HG03139 (cell line): ENCODE measurements around the gene NELL2.
A peak's percentile ranks its signal among the peaks of the same experiment; 100 is the strongest.
"Not testable (repeated sequence)": the region's sequence is repeated elsewhere in the genome, so short reads cannot be mapped to it uniquely, and the experiment has no call there.

Experiments
- ATAC-seq: cut with Tn5 transposase; IDR thresholded peaks from one replicate; pipeline ENCODE4 v1.9.1; 2021; ENCODE audit not compliant: unreplicated experiment

The NELL2 gene

GRCh38 chr12:44847888-44848702 lies 28.0 kb downstream of the NELL2 start:
- ATAC-seq: peak; percentile 68

- ATAC-seq: peak; percentile 19
Observed at GRCh38 chr12:44847403-44847802, 28.7 kb downstream of the NELL2 start.

GRCh38 chr12:44846826-44847225 lies 29.3 kb downstream of the NELL2 start:
- ATAC-seq: no peak

- ATAC-seq: no peak
Observed at GRCh38 chr12:44842669-44843068, 33.4 kb downstream of the NELL2 start.

- no peak for ATAC-seq
Observed at GRCh38 chr12:44839785-44840184, 36.3 kb downstream of the NELL2 start.

GRCh38 chr12:44837114-44837755 lies 38.9 kb downstream of the NELL2 start:
- ATAC-seq: no peak

- no peak for ATAC-seq
Observed at GRCh38 chr12:44835641-44836379, 40.3 kb downstream of the NELL2 start.

GRCh38 chr12:44834996-44835395 lies 41.1 kb downstream of the NELL2 start:
- ATAC-seq: not testable (repeated sequence)

GRCh38 chr12:44833561-44833960 lies 42.6 kb downstream of the NELL2 start:
- no peak for ATAC-seq

- no peak for ATAC-seq
Observed at GRCh38 chr12:44830566-44831055, 45.5 kb downstream of the NELL2 start.

- no peak for ATAC-seq
Observed at GRCh38 chr12:44829045-44829444, 47.1 kb downstream of the NELL2 start.

GRCh38 chr12:44827832-44828438 lies 48.2 kb downstream of the NELL2 start:
- no peak for ATAC-seq

- not testable (repeated sequence) for ATAC-seq
Observed at GRCh38 chr12:44821702-44822101, 54.4 kb downstream of the NELL2 start.

- ATAC-seq: no peak
Observed at GRCh38 chr12:44819884-44820283, 56.2 kb downstream of the NELL2 start.

- ATAC-seq: no peak
Observed at GRCh38 chr12:44817687-44818086, 58.4 kb downstream of the NELL2 start.

- ATAC-seq: no peak
Observed at GRCh38 chr12:44816446-44817017, 59.6 kb downstream of the NELL2 start.

GRCh38 chr12:44812062-44812461 lies 64.1 kb downstream of the NELL2 start:
- ATAC-seq: no peak

- no peak for ATAC-seq
Observed at GRCh38 chr12:44804068-44804467, 72.0 kb downstream of the NELL2 start.

GRCh38 chr12:44795970-44796369 lies 80.1 kb downstream of the NELL2 start:
- no peak for ATAC-seq

GRCh38 chr12:44788731-44789130 lies 87.4 kb downstream of the NELL2 start:
- no peak for ATAC-seq
